SK-N-MC (cell line): ENCODE measurements around the gene FAM200B.
A peak's percentile ranks its signal among the peaks of the same experiment; 100 is the strongest.

Experiments
- DNase-seq: peaks from one replicate; pipeline ENCODE4 v3.0.0-alpha.2; 2011; ENCODE audit warnings: low read depth, low spot score
- H3K27ac ChIP-seq: fragments of 200-600 bp; sonication (generic); 2 replicates; pipeline ENCODE4 v1.5.1; 2016; ENCODE audit warnings: mixed run types
- H3K36me3 ChIP-seq: fragments of 200-600 bp; sonication (generic); 2 replicates; pipeline ENCODE4 v1.6.1; 2017; ENCODE audit warnings: antibody characterized with exemption, low read length, mixed read lengths; ENCODE audit not compliant: insufficient read depth
- H3K4me3 ChIP-seq: fragments of 200-600 bp; sonication (generic); 2 replicates; pipeline ENCODE4 v1.5.1; 2016
- H3K9ac ChIP-seq: fragments of 200-600 bp; sonication (generic); 2 replicates; pipeline ENCODE4 v1.8.0; 2017; ENCODE audit warnings: mixed run types, mixed read lengths; ENCODE audit not compliant: insufficient read length
- H3K9me3 ChIP-seq: fragments of 200-600 bp; sonication (generic); 2 replicates; pipeline ENCODE4 v1.6.1; 2017; ENCODE audit warnings: low read depth, mild to moderate bottlenecking, antibody characterized with exemption, low read length, moderate library complexity, mixed read lengths
- EZH2 ChIP-seq: fragments of 200-600 bp; sonication (generic); IDR thresholded peaks from one replicate; pipeline ENCODE4 v1.6.1; 2017; ENCODE audit warnings: antibody characterized with exemption
- FOXP2 ChIP-seq: optimal IDR thresholded peaks from 2 replicates; pipeline ENCODE3; 2011; ENCODE audit warnings: mild to moderate bottlenecking, moderate library complexity; ENCODE audit not compliant: insufficient read depth; ENCODE audit errors: extremely low read length, control extremely low read depth
- POLR2AphosphoS5 ChIP-seq: IDR thresholded peaks from 2 replicates; pipeline ENCODE4 v1.6.1; 2012; ENCODE audit warnings: mild to moderate bottlenecking, low read depth, low read length, borderline replicate concordance

Gene FAM200B

DNA sequence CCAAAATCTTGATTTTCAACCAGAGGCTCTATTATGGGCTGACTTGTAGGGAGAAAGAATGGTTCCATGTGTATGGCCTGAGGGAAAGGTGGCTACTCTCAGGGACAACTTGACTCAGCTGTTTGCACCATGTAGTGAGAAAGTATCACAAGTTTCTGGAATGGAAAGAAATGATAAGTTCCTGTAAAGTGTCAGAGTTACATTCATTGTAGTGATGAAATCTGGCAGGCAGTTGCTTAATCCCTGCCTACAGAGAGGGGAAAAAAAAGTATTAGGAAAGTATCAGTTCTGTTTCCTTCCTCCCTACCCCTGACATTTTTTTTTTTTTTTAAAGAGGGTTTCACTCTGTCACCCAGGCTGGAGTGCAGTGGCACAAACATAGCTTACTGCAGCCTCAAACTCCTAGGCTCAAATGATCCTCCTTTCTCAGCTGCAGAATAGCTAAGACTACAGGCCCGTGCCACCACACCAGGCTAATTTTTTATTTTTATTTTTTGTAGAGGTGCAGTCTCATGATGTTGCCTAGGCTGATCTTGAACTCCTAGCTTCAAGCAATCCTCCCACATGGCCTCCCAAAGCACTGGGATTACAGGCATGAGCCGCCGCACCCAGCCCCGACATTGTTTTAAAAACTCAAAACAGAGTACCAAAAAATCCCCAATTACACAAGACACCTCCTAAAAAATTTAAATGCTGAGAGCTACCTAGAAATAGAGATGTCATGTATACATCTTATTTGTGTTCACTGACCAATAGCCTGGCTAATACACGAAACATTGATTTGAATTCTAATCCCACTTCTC lies 21.7 kb upstream of the FAM200B start:
- H3K9ac ChIP-seq, result no peak overlapping the region
- peak overlapping the region; percentile 75 for H3K27ac ChIP-seq

DNA sequence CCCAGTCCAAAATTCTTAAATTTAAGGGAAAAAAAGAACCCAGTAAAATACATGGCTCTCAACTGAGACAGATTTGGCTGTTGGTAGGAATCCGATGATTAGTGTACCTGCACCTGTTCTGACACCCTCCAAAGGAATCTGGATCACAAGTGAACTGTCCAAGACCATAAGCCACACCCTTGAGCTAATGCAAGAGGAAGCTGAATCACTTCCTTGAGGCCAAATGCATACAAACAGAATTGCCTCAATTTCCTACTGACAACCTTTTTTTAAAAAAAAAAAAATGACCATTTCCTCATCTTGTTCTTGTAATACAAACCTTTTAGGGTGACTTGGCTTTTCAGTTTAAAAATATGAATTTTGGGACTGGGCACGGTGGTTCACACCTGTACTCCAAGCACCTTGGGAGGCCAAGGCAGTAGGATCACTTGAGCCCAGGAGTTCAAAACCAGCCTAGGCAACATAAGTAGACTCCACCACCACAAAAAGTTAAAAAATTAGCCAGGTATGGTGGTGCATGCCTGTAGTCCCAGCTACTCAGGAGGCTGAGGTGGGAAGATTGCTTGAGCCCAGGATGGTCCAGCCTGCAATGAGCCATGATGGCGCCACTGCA lies 15.8 kb upstream of the FAM200B start:
- TF ChIP-seq EZH2 (no peak), POLR2AphosphoS5 (no peak), FOXP2 (no peak)
- Histone ChIP-seq H3K9me3 (no peaks in the 10 kb centered on the region), H3K9ac (no peak overlapping the region), H3K36me3 (peaks cover 8% of the 10 kb centered on the region), H3K27ac (no peak overlapping the region), H3K4me3 (no peak overlapping the region)
- DNase-seq, result no peak

More for the DNA sequence above, 21.7 kb upstream of the FAM200B start:
- TF ChIP-seq POLR2AphosphoS5 (no peak), FOXP2 (no peak), EZH2 (no peak)
- DNase-seq, result no peak
- Histone ChIP-seq H3K9me3 (no peaks in the 10 kb centered on the region), H3K36me3 (no peaks in the 10 kb centered on the region), H3K4me3 (no peak overlapping the region)

DNA sequence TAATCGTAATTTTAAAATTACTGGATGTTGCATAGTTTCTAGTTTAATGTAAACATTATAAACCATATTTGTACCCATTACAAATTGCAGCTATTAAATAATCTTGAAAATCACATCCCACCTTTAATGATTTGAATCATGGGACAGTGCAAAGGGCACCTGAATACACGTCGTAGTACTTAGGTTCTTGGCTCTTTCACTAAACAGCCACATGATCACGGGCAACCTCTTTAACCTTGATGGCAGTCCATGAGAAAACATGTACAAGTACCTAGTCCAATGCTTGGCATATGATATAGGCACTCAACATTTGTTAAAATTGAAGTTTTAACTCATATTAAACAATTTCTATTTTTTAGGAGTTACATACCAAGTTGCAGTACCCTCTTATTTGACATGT lies 14.6 kb upstream of the FAM200B start:
- H3K9me3 ChIP-seq, result no peaks in the 10 kb centered on the region
- DNase-seq, result no peak
- H3K36me3 ChIP-seq, result peaks cover 8% of the 10 kb centered on the region
- TF ChIP-seq EZH2, result no peak
- no peak for TF ChIP-seq FOXP2
- TF ChIP-seq POLR2AphosphoS5, result no peak
- no peak overlapping the region for H3K4me3 ChIP-seq
- H3K9ac ChIP-seq, result no peak overlapping the region
- H3K27ac ChIP-seq, result no peak overlapping the region

DNA sequence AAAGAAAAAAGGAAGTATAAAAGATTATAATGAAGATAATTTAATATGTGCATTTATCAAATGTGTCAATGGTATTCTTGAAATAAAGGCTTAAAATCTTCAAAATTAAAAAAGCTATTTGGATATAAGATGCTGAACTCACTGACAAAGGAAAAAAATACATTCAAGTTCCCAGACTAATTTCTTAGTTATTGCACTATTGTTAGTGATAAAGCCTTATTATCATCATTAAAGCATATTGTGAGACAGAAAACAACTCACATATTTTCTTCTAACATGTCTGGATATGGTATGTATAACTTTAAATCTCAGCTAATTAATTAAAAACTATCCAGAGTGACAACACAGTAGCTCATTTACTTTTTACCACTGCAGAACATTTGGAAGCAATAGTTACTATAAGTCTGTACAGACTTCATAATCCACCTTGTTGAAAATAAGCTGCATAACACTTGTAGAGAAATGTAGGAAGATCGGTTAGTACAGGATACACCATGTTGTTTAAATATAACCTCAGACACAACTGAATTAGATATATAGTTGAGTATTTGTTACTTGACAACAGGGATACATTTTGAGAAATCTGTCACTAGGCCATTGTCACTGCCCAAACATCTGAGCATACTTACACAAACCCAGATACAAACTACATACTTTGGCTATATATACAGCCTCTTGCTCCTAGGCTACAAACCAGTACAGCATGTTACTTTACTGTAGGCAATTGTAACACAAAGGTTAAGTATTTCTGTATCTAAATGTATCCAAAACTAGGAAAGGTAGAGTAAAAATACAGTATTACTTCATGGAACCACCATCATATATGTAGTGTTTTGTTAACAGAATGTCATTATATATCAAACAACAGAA lies 12.8 kb upstream of the FAM200B start:
- no peak overlapping the region for H3K4me3 ChIP-seq
- H3K9ac ChIP-seq, result no peak overlapping the region
- TF ChIP-seq POLR2AphosphoS5, result no peak
- no peak for TF ChIP-seq EZH2
- H3K27ac ChIP-seq, result peak overlapping the region; percentile 31; the same call in 1 of the 2 replicates
- no peak for DNase-seq
- H3K9me3 ChIP-seq, result no peaks in the 10 kb centered on the region
- H3K36me3 ChIP-seq, result peaks cover 8% of the 10 kb centered on the region

DNA sequence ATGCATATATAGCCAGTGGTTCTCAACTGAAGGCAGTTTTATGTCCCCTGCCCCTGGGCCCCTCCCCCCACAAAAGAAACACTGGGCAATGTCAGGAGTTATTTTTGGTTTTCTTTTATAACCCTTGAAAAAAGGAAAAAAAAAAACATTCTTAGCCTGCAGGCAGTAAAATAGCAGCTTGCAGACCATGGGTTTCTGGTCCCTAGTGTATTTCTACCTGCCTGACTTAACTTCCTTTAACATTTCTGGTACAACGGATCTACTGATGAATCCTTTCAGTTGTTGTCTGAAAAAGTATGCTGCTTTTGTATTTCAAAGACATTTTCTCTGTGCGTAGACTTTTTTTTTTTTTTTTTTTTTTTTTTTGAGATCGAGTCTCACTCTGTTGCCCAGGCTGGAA lies 11.1 kb upstream of the FAM200B start:
- no peak for TF ChIP-seq FOXP2
- TF ChIP-seq EZH2, result no peak
- H3K27ac ChIP-seq, result no peak overlapping the region
- DNase-seq, result no peak
- no peak overlapping the region for H3K9ac ChIP-seq
- no peak overlapping the region for H3K4me3 ChIP-seq
- no peaks in the 10 kb centered on the region for H3K9me3 ChIP-seq
- peaks cover 8% of the 10 kb centered on the region for H3K36me3 ChIP-seq

DNA sequence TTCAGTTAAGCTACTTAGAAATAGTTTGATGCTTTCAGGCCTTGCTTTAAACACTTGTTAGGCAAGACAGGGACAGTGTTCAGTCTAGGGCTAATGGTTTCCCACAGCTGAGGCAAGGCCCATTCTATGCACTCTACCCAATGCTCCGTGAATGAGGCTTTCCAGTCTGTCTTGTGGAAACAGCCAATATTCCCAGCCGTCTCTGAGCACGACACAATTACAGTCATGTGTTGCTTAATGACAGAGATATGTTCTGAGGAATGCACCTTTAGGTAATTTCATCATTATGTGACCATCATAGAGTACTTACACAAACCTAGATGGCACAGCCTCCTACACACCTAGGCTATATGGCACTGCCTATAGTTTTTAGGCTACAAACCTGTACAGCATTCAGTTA lies 9.5 kb upstream of the FAM200B start:
- no peak for DNase-seq
- no peaks in the 10 kb centered on the region for H3K9me3 ChIP-seq

DNA sequence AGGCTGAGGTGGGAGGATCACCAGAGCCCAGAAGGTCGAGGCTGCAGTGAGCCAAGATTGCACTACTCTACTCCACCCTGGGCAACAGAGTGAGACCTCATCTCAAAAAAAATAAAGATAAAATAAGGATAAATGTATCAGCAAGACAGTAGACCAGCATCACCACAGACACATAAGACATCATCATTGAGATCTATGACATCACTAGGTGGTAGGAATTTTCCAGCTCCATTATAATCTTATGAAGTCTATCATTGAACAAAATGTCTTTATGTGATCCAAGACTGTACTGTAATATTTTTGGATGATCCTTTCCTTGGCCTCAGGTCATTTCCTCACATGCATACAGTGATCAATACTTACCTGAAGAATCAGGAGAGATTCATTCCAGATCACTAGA lies 8.3 kb upstream of the FAM200B start:
- Histone ChIP-seq H3K36me3 (0 out of 2 replicates have a peak, but pooled peaks cover 3% of the 10 kb centered on the region), H3K9ac (no peak overlapping the region), H3K4me3 (no peak overlapping the region), H3K9me3 (no peaks in the 10 kb centered on the region), H3K27ac (no peak overlapping the region)
- TF ChIP-seq POLR2AphosphoS5 (no peak), EZH2 (no peak), FOXP2 (no peak)
- no peak for DNase-seq

More for the DNA sequence above, 9.5 kb upstream of the FAM200B start:
- Histone ChIP-seq H3K36me3 (peaks cover 8% of the 10 kb centered on the region), H3K9ac (no peak overlapping the region), H3K4me3 (no peak overlapping the region), H3K27ac (no peak overlapping the region)
- no peak for TF ChIP-seq EZH2
- TF ChIP-seq FOXP2, result no peak
- TF ChIP-seq POLR2AphosphoS5, result no peak

DNA sequence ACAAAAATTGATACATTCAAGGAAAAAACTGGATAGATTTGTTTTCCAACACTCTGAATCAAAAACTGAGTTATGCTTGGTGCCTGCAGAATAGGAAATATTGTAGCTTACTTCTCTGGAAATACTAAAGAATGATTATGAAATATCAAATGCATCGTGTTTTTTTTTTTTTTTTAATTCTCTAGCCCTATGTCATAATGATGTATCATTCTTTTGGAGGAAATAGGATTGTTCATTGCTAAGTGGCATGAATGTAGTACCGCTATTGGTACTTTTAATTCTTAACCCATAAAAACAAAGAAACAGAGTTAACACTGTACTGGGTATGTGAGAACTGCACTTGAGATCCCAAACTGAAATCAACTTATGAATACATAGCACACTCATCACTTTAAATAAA lies 7.6 kb upstream of the FAM200B start:
- 0 out of 2 replicates have a peak, but pooled peaks cover 3% of the 10 kb centered on the region for H3K36me3 ChIP-seq
- no peak overlapping the region for H3K9ac ChIP-seq
- no peak for DNase-seq
- H3K9me3 ChIP-seq, result no peaks in the 10 kb centered on the region
- TF ChIP-seq POLR2AphosphoS5 (no peak), EZH2 (no peak), FOXP2 (no peak)
- no peak overlapping the region for H3K4me3 ChIP-seq
- no peak overlapping the region for H3K27ac ChIP-seq

DNA sequence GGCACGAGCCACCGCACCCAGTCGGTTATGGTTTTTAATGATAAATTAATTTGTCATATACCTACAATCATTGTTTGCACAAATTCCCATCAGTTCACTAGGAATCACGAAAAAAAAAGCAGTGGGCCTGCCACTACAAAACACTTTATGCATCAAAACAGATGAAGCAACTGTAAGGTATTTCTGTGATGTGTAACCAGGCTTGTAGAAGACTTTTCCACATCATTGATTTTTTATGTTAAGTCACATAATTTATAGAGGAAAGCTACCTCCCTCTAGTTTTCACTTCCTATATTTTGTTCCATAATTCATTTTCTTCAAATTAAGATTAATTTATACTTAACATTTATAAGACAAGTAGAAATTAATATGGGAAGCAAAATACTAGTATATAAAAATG lies 6.7 kb upstream of the FAM200B start:
- 0 out of 2 replicates have a peak, but pooled peaks cover 3% of the 10 kb centered on the region for H3K36me3 ChIP-seq
- H3K4me3 ChIP-seq, result no peak overlapping the region
- H3K9me3 ChIP-seq, result no peaks in the 10 kb centered on the region
- no peak overlapping the region for H3K27ac ChIP-seq
- no peak for TF ChIP-seq POLR2AphosphoS5
- no peak for TF ChIP-seq EZH2
- TF ChIP-seq FOXP2, result no peak
- no peak for DNase-seq
- H3K9ac ChIP-seq, result no peak overlapping the region
